GM12878 (cell line): ENCODE results near the gene MAP1S.

Source experiments
- CEBPB ChIP-seq, 2 experiments: fragments of 150-350 bp in 1 of 2; IDR thresholded peaks; 2 replicates each; pipeline ENCODE4 v1.6.1; 2012 to 2014; ENCODE audit warnings: low read depth in 2 of 2, low read length in 2 of 2, borderline replicate concordance in 1 of 2, inconsistent platforms in 1 of 2
- CTCF ChIP-seq, 3 experiments: IDR thresholded peaks in 2 of 3; conservative IDR thresholded peaks in 1 of 3; 2 replicates each; pipeline ENCODE4 v1.5.1; 2011; ENCODE audit warnings: low read depth in 3 of 3, low read length in 3 of 3, mild to moderate bottlenecking in 3 of 3, control low read depth in 2 of 3, moderate library complexity in 2 of 3, inconsistent platforms in 1 of 3, mixed read lengths in 1 of 3; ENCODE audit not compliant: control insufficient read depth in 2 of 3, insufficient read depth in 1 of 3; ENCODE audit errors: extremely low read depth in 1 of 3
- ELK1 ChIP-seq: IDR thresholded peaks from 2 replicates; pipeline ENCODE4 v1.6.1; 2012; ENCODE audit warnings: low read depth, low read length, improper control_type of control experiment
- EZH2 ChIP-seq: IDR thresholded peaks from 2 replicates; pipeline ENCODE4 v1.6.1; 2012; ENCODE audit warnings: low read depth, mild to moderate bottlenecking, control low read depth, inconsistent platforms, low read length, borderline replicate concordance; ENCODE audit not compliant: control insufficient read depth
- HDGF ChIP-seq: fragments of 450-650 bp; IDR thresholded peaks from 2 replicates; pipeline ENCODE4 v1.6.1; 2016; ENCODE audit warnings: antibody characterized with exemption
- MAX ChIP-seq: IDR thresholded peaks from 2 replicates; pipeline ENCODE4 v1.6.1; 2012; ENCODE audit warnings: low read depth, low read length, improper control_type of control experiment
- MLLT1 ChIP-seq: fragments of 450-650 bp; IDR thresholded peaks from 2 replicates; pipeline ENCODE4 v1.6.1; 2016; ENCODE audit warnings: mild to moderate bottlenecking
- NR2C2 ChIP-seq: IDR thresholded peaks from 2 replicates; pipeline ENCODE4 v1.6.1; 2011; ENCODE audit warnings: borderline replicate concordance, low read depth; ENCODE audit not compliant: control insufficient read depth, insufficient read length
- RAD51 ChIP-seq: fragments of 450-650 bp; IDR thresholded peaks from 2 replicates; pipeline ENCODE4 v1.6.1; 2016; ENCODE audit warnings: moderate library complexity, mild to moderate bottlenecking, inconsistent platforms
- RELA ChIP-seq: fragments of 450-650 bp; IDR thresholded peaks from 2 replicates; pipeline ENCODE4 v1.8.0; 2014; ENCODE audit warnings: borderline replicate concordance; ENCODE audit not compliant: partially characterized antibody
- REST ChIP-seq: IDR thresholded peaks from 2 replicates; pipeline ENCODE4 v1.6.1; 2012; ENCODE audit warnings: mild to moderate bottlenecking, low read depth, low read length
- SIX5 ChIP-seq: IDR thresholded peaks from 2 replicates; pipeline ENCODE4 v1.6.1; 2011; ENCODE audit warnings: mild to moderate bottlenecking, low read depth, low read length, moderate library complexity; ENCODE audit not compliant: severe bottlenecking
- ZNF687 ChIP-seq: fragments of 450-650 bp; IDR thresholded peaks from 2 replicates; pipeline ENCODE4 v1.6.1; 2017; ENCODE audit warnings: mild to moderate bottlenecking, moderate library complexity

- TF ChIP-seq EZH2 (no peak), NR2C2 (no peak), ELK1 (no peak), MLLT1 (no peak), RELA (no peak), HDGF (no peak), CEBPB (IDR thresholded peaks at IDR 0.05; ENCODE audit: borderline replicate concordance in 1 of 2, low read depth in 2 of 2, low read length in 2 of 2) (no peak), REST (no peak), ZNF687 (no peak), RAD51 (no peak), SIX5 (no peak), MAX (no peak), CTCF (IDR thresholded peaks at IDR 0.05 in 2 of 3, conservative IDR thresholded peaks at IDR 0.05 in 1 of 3; ENCODE audit: control insufficient read depth in 2 of 3, extremely low read depth in 1 of 3, insufficient read depth in 1 of 3, low read depth in 3 of 3, low read length in 3 of 3) (peak; percentile 82 to 93 (median 88))
These were observed 15.3 kb upstream of the MAP1S start for GRCh38 chr19:17703824-17704463.
